ENCODE results near the gene SPEN.

GRCh38 chr1:15820478-15820877 is 27.0 kb upstream of the SPEN start:
- TF ChIP-seq POLR2A (IDR thresholded peaks at IDR 0.05), result no peak
- TF ChIP-seq, protein P1, sequence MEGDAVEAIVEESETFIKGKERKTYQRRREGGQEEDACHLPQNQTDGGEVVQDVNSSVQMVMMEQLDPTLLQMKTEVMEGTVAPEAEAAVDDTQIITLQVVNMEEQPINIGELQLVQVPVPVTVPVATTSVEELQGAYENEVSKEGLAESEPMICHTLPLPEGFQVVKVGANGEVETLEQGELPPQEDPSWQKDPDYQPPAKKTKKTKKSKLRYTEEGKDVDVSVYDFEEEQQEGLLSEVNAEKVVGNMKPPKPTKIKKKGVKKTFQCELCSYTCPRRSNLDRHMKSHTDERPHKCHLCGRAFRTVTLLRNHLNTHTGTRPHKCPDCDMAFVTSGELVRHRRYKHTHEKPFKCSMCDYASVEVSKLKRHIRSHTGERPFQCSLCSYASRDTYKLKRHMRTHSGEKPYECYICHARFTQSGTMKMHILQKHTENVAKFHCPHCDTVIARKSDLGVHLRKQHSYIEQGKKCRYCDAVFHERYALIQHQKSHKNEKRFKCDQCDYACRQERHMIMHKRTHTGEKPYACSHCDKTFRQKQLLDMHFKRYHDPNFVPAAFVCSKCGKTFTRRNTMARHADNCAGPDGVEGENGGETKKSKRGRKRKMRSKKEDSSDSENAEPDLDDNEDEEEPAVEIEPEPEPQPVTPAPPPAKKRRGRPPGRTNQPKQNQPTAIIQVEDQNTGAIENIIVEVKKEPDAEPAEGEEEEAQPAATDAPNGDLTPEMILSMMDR (IDR thresholded peaks at IDR 0.05), result no peak
